Fibroblast of skin of right quadriceps (primary cell): Measurements from ENCODE around the gene NANOS2.
"Not testable (repeated sequence)": the region's sequence is repeated elsewhere in the genome, so short reads cannot be mapped to it uniquely, and the experiment has no call there.

Experiments used
- DNase-seq: peaks from one replicate; pipeline ENCODE4 v3.0.0-alpha.2; 2013

Gene NANOS2

DNA sequence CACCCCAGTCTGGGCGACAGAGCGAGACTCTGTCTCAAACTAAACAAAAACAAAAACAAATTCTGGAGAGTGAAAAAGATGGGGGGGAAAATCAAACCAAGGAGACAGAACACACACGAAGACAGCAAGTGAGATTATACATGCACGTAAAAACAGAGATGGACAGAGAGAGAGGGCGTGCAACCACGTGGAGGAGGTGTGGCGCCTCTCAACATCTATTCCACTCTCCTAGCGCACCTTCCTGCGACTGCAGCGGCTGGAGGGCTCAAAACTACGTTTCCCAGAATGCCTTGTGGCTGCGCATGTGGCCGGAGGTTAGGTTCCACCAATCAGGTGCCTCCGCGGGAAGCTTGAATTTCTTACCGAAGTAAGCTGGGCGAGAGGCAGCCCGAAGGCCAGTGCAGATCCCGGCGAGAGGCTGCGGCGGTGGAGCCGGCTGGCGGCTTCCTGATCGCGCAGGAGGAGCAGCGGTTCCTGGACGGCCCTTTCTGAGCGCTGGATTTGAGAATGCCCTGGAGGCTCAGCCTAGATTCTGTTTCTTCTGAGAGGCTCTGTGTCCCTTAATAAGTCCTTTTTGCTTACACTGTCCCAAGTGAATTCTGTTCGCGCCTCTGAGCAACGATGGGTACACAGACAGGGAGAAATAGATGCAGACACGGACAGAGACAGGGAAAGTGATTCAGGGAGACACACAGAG lies 13.1 kb upstream of the NANOS2 start:
- DNase-seq, result peak; percentile 82

DNA sequence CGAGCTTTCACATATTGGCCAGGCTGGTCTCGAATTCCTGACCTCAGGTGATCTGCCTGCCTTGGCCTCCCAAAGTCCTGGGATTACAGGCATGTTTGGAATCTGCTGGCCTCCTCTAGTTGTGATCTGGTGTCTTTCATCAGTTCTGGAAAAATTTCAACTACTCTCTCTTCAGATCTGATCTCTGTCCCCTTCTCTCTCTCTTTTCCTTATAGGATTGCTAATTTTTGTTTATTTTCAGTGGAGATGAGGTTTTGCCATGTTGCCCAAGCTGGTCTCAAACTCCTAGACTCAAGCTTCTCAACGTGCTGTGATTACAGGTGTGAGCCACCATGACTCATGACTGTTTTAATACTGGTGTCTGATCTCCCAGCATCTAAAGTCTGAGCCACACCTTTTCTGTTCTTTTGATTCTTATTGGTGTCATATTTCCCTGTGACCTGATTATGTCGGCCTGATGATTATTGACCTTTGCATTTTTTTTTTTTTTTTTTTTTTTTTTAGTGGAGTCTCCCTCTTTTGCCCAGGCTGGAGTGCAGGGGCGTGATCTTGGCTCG lies 10.4 kb upstream of the NANOS2 start:
- DNase-seq, result no peak

DNA sequence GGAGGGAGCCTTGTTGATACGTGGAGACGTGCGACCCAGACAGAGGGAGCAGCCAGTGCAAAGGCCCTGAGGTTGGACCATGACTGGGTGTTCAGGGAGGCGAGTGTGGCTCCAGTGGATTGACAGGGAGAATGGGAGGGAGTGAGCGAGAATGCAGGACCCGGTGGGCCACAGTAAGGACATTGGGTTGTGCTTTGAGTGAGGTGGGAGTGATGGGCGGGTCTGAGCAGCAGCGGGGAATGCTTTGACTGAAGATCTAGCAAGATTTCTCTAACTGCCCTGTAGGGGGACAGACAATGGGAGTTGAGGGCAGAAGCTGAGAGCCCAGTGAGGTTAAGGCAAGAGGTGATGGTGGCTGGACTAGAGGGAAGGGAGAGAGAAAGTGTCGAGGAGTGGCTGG lies 7.7 kb upstream of the NANOS2 start:
- DNase-seq, result no peak

DNA sequence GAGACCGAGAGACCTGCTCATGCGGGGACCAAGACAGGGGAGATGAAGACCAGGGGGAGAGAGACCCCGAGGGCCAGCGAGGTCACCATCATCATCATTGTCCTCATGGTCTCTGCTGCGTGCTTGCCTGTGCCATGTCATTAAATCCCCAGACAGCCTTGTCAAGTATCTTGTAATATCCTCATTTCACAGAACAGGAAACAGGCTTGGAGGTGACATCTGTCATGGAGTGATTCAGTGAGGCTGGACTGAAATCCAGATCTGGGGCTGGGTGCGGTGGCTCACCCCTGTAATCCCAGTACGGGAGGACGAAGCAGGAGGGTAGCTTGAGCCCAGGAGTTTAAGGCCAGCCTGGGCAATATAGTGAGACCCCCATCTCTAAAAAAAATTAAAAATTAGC lies 5.9 kb upstream of the NANOS2 start:
- no peak for DNase-seq

DNA sequence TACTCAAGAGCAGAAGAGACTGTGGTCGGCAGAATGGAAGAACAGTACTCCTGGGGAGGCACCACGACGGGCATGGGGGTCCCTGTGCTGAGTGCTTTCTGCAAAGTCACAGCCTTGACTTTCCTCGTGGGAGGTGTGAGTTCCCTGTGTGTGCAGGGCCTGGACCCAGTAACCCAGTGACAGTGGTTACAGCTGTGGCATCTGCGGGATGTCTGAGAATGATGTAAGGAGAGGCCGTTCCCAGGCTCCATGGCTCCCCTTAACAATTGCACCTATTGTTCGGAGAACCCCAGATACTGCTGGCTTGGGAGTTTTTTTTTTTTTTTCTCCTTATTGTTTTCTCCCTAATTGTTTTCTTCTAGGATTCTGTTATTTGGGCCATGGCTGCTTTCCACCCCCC lies 5.1 kb upstream of the NANOS2 start:
- no peak for DNase-seq

DNA sequence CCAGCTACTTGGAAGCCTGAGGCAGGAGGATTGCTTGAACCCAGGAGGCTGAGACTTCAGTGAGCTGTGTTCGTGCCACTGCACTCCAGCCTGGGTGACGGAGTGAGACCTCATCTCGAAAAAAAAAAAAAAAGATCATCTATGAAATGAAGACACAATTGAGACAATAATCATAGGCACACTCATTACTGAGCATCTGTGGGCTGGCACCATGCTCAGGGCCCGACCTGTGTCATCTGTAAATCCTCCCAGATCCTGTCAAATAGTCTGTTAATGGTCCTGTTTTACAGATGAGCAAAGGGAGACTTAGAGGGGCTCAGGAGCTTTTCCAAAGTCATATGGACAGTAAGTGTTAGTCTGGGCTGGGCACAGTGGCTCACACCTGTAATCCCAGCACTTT lies 4.1 kb upstream of the NANOS2 start:
- DNase-seq, result no peak

DNA sequence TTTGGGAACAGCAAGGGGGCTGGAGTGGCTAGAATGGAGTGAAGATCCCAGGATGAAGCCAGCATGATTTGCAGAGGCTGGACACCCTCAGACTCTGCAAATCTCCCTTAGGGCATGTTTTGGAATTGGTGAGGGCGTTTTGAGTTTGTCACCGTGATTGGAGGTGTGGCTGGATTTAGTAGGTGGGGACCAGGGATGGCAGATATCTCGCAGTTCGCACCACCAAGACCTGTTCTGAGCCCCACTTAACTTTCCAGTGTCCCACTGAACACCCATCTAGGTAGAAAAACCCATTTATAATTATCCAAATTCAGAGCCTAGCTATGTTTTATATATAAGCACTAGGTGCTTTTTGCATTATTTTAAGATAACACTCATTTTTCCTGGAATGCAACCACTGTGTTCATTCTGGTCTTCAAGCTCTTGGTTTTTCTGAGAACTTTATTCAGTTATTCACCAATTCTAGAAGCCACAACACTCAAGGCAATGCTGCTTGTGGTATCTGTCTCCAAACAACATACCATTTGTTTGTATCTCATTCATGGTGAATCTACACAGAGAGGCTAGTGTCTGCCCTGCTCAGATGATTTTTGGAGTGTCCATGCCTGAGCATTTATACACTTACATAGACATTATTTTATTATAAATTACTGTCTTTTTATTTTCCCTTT lies 3.0 kb upstream of the NANOS2 start:
- no peak for DNase-seq

DNA sequence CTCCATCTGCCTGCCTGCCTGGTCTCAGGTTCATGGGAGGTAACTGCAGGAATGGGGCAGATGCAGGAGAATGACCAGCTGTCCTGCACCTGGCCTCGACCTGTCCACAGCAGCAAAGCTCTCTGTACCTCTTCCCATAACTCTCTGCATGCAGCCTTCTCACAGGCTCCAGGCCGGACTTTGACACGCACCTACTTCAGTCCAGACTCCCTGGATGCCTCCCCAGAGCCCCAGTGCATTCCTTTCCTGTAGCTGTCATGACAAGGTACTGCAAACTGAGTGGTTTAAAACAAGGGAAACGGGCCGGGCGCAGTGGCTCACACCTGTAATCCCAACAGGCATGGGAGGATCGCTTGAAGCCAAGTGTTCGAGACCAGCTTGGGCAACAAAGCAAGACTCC lies 3.3 kb downstream of the NANOS2 start:
- DNase-seq, result no peak

DNA sequence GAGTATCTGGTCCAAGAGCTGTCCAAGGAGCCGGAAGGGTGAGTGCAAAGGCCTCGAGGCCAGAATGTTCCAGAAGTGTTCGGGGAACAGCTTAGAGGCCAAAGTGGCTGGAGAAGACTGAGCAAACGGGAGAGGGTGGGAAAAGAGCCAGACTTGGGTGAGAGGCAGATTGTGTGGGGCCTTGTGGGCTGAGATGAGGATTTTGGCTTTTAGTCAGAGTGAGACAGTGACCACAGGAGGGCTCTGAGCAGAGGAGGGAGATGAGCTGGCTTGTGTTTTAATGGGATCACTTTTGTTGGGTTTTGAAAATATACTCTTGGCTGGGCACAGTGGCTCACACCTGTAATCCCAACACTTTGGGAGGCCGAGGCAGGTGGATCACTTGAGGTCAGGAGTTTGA lies 5.6 kb downstream of the NANOS2 start:
- no peak for DNase-seq

DNA sequence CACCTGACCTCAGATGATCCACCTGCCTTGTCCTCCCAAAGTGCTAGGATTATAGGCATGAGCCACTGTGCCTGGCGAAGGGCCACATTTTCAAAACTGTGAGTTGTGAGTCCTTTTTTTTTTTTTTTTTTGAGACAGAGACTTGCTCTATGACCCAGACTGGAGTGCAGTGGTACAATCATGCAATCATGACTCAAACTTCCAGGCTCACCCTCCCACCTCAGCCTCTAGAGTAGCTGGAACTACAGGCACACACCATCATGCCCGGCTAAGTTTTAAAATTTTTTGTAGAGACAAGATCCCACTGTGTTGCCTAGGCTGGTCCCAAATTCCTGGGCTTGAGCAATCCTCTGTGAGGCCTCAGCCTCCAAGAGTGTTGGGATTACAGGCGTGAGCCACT lies 8.4 kb downstream of the NANOS2 start:
- peak; percentile 11 for DNase-seq

DNA sequence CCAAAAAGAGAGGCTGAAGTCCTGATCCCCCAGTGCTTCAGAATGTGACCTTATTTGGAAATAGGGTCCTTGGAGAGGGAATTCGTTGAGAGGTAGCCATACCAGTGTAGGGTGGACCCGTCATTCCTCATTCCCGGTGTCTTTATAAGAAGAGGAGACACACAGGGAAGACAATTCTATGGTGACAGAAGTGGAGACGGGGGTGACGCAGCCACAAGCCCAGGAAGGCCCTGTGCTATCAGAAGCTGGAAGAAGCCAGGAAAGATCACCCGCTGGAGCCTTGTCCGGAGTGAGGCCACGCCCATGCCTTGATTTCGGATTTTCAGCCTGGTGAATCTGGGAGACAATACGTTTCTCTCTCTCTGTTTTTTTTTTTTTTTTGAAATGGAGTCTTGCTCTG lies 9.6 kb downstream of the NANOS2 start:
- no peak for DNase-seq

DNA sequence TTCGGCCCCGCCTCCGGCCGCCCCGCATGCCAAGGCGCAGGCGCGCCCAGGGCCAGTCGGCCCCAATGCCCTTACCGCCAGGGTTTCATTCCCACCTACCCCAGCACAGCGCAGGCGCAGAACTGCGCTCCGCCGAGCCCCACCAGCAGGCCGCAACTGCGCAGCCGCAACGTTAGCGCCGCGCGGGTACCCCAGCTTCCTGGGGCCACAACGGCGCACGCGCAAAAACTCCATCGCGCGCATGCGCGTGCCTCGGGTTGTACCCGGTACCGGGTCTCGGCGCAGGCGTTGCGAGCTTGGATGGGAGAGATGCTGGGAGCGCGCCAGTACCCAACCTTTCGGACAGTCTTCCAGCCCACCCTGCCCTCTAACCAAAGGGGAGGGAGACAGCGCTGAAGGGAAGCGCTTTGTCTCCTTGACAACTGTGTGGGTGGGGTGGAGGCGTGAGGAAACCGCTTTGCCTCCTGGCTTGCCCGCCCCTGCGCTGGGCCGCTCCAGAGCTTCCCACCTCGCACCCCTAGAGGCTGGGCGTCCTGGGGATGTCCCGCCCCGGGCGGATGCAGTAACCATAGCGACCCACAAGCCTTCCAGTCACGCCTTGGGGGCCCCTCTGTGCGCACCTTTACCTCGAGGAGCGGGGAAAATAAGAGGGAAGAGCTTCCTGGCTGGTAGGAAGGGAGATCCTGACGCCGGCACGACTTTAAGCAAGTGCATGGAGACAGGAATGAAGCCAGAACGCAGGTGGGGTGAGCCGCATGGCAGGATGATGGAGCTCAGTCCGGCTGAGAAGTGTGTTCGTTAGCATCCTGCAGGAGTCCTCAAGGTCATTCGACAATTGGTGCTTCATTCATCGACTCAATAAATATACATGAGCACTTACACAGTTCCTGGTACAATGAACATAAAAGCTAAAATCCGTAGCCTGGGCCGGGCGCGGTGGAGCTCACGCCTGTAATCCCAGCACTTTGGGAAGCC lies 11.6 kb downstream of the NANOS2 start:
- DNase-seq, result peak; percentile 97

DNA sequence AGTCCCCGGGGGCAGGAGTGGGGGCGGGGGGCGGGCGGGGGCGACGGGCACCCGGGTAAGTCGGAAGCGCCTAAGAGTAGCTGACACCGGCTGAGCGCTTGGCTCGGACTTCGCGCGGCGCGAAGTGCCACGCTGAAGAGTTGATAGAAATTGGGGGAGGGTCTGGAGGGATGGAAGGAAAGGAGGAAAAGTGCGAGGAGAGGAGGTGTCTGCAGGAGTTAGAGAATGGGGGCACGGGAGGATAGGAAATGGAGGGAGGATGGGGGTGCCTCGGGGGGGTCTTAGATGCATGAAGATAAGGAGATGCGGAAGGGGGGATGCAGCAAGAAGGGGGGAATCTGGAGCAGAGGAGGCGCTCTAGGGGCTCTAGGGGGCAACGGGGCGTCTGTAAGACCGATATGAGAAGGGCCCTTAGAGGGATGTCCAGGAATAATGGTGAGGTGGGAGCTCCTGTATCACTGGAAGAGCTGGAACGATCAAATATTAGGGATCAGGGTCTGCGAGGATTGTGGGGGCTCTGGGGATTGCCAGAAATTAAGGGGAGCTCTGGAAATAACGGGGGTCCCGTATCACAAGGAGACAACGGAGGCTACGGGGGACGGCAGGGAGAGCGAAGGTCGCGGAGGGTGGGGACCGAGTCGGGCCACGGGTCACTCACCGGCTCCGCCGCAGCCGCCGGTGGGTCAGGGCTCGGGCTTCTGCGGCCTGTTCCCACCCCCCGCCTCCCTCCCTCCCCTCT lies 12.5 kb downstream of the NANOS2 start, which contains the start of gene MYPOP:
Gene MYPOP (minus strand): TSS at position 702 of the 739 bp plus-strand sequence. CDS start 840 bp downstream, outside the sequence.
- DNase-seq, result no peak

DNA sequence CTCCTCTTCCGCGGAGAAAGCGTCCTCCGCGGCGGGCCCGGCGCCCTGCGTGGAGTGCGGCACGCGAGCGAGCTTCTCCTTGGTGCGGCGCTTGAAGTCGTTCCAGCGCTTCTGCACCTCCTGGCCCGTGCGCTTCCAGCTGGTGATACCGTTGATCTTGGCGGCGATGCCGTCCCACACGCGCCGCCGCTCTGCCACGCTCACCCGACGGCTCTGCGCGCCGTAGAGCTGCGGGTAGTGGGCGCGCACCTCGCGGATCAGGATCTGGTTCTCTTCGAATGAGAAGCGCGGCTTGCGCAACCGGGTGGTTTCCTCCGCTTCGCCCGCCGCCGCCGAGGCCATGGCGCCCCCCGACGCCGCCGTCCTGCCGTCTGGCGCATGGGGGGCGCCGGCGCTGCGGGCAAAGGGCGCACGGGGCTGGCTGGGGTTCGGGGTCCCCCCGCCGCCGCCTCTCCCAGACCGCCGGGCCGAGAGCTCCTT lies 13.1 kb downstream of the NANOS2 start:
- DNase-seq, result peak; percentile 33

DNA sequence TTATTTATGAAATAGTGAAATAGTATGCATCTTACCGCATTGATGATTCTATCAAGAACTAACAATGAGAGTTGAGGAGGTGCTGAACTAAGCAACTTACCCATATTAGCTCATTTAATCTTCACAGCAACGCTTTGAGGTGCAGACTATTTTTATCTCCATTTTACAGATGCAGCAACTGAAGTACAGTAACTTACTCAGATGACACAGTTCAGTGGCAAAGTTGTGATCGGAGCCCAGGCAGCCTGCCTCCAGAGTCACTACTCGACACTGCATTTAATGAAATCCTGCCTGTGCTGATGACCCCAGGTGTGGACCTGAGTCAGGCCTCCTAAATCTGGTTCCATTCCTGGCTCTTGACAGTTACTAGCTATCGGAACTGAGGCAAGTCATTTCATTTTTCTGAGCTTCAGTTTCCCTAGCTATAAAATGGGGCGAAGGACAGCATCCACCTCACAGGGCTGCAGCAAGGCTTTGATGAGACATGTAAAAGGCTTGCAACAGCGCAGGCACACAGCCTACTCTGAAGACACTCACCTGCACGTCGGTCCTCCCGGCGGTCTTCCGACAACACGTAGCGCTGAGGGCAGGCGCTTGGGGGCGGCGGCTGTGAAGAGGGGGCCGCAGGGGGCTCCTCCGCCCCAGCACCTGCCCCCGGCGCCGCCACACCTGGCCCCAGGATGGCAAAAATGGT lies 13.7 kb downstream of the NANOS2 start:
- no peak for DNase-seq

DNA sequence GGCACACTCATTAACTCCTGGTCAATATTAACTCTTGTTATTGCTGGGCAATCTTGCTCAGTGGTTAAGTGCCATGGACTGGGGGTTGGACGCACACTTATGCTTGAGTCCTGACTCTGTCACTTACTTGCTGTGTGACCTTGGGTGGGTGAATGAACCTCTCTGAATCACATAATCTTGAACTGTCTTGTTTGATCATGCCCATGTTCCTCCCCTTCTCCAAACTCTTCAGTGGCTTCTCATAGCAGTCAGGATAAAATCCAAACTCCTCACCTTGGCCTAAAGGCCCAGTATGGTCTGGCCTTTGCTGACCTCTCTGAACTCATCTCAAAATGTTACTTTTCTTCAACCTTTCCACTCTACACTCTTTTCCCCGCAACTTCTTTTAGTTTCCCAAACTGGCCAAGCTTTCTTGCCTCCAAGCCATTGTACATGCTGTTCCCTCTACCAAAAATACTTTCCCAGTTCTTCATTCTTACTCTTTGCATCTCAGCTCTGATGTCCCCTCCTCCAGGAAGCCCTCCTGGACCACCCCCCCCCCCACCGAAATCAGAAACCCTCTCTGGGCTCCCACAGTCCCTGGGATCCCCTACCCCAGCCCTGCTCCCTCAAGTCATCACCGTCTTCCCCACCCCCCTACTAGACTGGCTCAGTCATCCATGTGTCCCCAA lies 14.5 kb downstream of the NANOS2 start:
- DNase-seq, result no peak

DNA sequence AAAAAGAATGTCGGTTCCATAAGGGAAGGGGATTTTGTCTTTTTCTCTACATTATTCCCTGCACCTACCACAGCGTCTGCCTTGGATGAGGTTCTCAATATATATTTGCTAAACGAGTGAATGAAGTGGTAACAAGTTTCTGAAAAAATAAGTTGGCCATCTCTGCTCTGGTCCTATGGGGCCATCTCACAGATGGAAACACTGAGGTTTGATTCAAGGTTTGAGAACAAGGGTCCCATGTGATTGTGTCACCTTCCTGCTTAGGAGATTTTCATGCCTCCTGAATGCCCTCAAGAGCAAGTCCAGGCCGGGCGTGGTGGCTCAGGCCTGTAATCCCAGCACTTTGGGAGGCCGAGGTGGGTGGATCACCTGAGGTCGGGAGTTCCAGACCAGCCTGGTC lies 15.3 kb downstream of the NANOS2 start:
- no peak for DNase-seq

DNA sequence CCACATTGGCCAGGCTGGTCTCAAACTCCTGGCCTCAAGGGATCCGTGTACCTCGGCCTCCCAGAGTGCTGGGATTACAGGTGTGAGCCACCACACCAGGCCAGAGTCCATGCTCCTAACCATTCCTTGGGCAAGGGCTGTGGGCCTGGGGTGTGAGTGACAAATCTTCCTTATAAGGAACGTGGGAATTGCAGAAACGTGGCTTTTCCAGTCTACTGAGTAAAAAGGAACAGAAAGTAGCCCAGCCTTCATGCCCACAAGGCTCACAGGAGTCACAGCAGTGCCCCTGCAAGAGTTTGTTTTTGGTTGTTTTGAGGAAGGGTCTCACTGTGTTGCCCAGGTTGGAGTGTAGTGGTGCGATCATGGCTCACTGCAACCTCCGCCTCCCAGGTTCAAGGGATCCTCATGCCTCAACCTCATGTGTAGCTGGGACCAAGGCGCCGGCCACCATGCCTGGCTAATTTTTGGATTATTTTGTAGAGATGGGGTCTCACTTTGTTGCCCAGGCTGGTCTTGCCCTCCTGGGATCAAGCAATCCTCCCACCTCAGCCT lies 17.2 kb downstream of the NANOS2 start:
- DNase-seq, result no peak

DNA sequence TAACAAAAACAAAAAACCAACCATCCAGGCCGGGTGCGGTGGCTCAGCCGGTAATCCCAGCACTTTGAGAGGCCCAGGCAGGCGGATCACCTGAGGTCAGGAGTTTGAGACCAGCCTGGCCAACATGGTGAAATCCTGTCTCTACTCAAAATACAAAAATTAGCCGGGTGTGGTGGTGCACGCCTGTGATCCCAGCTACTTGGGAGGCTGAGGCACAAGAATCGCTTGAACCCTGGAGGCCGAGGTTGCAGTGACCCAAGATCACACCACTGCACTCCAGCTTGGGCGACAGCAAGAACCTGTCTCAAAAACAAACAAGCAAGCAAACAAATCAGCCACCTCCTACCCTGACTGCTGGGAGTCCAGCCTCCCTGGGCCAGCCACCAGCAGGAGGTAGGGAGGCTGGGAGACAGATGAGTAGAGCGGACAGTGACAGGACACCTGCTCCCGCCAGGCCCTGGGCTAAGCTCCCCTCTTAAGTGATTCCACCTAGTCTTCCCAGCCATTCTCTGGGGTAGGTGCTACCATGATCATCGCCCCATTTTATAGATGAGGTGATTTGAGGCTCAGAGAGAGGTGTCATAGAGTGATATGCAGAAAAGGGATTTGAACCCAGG lies 18.5 kb downstream of the NANOS2 start:
- DNase-seq, result not testable (repeated sequence)

DNA sequence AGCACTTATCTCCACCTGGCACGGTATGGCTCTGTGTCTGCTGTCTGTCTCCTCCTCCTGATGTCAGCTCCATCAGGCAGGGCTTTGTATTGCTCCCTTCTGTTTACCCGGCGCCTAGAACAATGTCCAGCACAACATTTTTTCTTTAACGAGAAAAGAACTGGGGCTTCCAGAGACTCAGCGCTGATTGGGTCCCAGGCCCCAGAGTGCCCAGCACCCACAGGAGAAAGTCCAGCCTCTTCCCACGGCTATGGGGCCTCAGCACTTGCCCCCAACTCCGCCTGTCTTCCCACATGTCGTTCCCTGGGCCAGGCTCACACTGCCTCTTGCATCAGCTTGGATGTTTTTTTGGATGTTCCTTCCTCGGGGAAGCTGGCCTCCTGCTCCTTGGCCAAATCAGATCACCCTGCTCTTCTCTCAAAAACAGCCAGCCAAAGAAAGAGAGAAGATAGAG lies 19.0 kb downstream of the NANOS2 start:
- no peak for DNase-seq
